HG03378 (cell line): ENCODE results near the gene PLOD3.
"Not testable (repeated sequence)": the region's sequence is repeated elsewhere in the genome, so short reads cannot be mapped to it uniquely, and the experiment has no call there.

Source experiments
- ATAC-seq: cut with Tn5 transposase; IDR thresholded peaks from one replicate; pipeline ENCODE4 v1.9.1; 2021; ENCODE audit warnings: mild to moderate bottlenecking, moderate library complexity; ENCODE audit not compliant: unreplicated experiment

PLOD3 gene

DNA sequence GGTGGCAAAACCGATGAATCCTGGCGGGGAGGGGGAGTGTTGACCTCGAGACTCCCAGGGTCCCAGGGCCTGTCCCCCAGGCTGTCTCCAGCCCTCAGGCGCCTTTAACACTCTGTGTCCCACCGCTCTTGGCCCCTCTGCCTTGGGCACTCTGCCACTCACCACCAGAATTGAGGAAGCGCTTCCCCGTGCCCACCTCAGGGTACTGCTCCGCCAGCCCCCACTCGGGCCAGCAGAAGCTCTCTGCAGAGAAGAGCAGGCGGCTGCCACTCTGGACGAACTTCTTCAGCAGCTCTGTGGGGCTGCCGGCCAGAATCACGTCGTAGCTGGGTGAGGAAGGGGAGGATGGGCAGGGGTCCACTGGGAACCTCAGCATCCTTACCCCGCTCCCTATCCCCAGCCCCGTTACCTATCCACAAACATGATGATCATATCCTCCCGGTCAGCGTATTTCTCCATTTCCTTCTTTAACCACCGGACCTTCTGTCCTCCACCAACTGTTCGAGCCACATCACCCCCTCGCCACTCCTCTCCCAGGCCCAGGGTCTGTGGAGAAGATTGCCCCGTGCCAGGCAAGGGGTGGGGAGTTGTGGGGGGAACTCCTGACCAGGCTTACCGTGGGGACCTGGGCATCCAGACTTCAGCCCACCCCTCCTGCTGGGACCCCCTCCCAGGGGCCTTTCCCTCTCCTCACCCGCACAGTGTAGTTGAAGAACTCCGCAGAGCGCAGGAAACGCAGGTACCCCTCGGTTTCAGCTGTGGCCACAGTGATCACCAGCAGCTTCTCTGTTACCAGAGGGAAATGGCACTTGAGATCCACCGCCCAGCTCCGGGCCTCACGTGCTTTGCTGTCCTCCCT is 1.2 kb downstream of the PLOD3 start:
- no peak for ATAC-seq

- ATAC-seq = no peak
Observed at GRCh38 chr7:101212014-101212413, 5.4 kb downstream of the PLOD3 start.

- ATAC-seq = no peak
Observed at GRCh38 chr7:101211501-101211900, 5.9 kb downstream of the PLOD3 start.

DNA sequence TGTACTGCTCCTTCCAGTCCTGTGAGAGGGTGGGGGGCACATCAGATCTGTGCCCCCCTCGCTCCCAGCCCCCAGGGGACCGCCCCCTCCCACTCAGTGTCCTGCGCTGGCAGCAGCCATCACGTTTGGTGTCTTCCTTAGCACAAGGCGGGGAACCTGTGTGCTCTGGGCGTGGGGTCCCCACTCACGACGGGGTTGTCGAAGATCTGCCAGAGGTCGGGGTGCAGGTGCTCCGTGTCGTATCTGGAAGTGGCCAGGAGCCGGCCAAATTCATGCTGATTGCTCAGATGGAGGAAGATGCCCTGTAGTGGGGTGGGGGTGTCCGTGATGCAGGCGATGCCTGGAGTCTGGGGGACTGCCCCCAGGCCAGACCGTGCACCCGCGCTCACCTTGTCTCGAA is 7.2 kb downstream of the PLOD3 start:
- ATAC-seq = no peak

DNA sequence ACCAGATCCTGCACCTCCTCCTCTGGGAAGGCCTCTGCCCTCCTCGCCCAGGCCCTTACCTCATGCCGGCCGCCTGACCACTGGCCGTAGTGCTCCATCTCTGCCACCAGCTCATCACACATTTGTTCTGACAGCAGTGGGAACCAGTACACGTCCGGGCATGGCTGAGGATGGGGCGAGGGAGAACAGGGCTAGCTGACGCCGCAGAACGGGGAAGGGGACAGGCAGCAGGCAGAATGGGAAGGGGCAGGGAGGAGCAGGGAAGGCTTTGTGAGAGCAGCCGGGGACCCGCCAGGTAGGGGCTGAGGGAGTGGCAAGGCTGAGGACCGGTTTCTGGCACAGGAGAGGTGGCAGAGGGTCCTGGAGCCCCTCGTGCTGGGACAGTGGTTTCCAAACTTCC is 8.6 kb downstream of the PLOD3 start:
- ATAC-seq = no peak

- no peak for ATAC-seq
Observed at GRCh38 chr7:101207459-101207858, 9.9 kb downstream of the PLOD3 start.

- ATAC-seq = no peak
Observed at GRCh38 chr7:101206665-101207042, 10.7 kb downstream of the PLOD3 start.

DNA sequence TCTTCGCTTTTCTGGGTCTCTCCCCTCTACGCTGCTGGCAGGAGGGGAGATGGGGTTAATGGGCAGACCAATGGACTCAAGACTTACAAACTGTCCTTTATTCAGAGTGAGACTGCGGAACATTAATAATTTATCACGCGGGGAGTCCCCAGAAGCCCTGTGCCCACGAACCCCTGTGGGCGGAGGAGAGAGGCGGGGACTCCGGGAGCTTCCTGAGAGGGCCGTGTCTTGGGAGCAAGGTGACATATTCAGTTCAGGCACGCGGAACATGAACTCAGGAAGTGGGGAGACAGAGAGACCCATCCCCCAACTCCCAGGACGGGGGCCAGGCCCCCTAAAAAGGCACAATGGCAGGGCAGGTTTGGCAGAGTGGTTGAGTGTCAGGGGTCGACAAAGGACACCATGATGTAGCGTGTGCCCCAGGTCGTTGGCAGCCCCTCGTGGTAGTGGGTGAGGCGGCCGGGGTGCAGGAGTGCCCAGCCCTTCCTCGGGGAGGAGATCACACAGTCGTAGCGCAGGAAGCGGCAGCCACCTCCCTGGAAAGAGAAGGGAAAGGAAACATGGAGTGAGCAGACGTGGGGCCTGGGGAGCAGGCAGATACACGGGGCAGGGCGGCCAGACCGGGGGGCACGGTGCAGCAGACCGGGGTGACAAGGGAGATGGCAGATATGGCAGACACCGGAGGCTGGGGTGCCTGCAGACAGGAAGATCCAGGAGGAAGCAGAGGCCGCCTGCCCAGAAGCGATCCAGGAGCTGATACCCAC is 11.3 kb downstream of the PLOD3 start:
- ATAC-seq = no peak

DNA sequence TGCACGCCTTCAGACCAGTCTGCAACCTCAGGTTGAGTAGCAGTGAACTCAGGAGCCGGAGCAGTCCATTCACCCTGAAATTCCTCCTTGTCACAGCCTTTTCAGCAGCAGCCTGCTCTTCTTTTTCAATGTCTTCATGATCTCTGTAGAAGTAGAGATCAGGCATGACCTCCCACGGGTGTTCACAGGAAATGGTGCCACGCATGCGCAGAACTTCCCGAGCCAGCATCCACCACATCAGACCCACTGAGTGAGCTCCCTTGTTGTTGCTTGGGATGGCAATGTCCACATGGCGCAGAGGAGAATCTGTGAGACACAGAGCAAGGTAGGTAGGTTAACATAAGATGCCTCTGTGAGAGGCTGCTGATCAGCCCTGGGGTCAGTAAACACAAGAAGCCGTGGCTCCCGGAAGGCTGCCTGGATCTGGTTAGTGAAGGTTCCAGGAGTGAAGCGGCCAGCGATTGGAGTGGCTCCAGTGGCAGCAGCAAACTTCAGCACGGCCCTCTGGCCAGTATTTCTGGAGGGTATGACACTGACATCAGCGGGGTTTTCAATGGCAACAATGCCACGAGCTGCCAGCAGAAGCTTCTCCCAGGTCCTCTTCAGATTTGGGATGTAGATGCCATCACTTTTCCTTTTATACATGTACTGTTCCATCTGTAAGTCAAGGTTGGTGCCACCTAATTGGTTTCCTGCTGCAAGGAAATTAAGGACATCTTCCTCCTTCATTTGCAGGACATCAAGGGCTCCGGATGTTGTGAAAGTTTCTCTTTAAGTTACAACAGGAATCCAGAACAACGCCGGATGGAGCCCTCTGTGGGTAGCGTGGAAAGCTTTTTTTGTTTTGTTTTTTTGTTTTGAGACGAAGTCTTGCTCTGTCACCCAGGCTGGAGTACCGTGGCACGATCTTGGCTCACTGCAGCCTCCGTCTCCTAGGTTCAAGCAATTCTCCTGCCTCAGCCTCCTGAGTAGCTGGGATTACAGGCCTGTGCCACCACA is 13.3 kb downstream of the PLOD3 start:
- ATAC-seq = not testable (repeated sequence)

DNA sequence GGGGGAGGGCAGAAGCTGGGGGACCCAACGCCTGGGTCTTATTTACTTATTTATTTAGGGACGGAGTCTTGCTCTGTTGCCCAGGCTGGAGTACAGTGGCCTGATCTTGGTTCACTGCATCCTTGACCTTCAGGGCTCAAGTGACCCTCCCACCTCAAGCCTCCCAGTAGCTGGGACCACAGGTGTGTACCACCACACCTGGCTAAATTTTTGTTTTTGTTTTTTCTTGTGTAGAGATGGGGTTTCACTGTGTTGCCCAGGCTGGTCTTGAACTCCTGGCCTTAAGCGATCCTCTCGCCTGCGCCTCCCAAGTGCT is 14.8 kb downstream of the PLOD3 start:
- ATAC-seq = no peak

DNA sequence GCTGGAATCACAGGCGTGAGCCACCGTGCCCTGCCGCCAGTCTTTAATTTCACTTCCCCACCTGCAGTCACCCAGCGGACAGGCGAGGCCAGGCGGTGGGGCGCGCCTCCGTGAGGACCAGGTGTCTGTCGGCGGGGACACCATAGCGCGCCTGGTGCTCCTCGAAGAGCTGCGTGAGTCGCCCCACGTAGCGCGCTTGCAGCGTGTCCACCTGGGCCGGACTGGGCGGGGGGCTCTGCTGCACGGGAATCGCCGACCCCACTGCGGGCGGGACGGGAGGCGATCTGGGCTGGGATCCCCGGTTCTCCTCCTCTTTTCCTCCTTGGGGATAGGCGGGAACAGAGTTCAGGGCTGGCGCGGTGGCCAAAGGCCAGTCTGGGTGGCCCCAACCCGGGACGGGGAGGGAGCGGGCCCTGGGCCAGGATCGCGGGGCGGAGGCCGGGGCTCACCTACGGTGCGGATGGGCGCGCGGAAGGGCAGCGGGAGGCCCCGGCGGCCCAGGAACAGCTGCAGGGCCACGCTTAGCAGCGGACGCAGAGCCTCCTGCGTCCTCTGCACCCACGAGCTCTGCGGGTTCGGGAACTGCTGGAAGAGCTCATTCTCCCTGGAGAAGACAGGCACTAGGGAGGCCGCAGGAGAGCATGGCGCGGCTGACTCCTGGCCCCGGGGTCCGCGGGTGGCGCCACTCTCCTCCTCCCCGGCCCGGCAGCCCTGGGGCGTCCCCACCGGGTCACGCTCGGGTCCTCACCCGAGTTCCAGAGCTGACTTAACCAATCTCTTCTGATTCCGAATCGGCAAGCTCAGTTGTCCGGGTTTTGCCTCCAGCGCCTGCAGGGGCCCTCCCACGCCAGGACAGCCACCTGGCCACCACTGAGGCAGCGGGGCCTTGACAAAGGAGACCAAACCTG is 15.4 kb downstream of the PLOD3 start:
- no peak for ATAC-seq

GRCh38 chr7:101200862-101201599 is 16.4 kb downstream of the PLOD3 start, which contains the start of gene MOGAT3:
MOGAT3 (minus strand) TSS chr7:101201036; CDS start chr7:101200854, 182 bp downstream.
- no peak for ATAC-seq

- no peak for ATAC-seq
Observed at GRCh38 chr7:101200504-101200861, 16.9 kb downstream of the PLOD3 start.

GRCh38 chr7:101199522-101199921 is 17.9 kb downstream of the PLOD3 start:
- ATAC-seq = not testable (repeated sequence)

DNA sequence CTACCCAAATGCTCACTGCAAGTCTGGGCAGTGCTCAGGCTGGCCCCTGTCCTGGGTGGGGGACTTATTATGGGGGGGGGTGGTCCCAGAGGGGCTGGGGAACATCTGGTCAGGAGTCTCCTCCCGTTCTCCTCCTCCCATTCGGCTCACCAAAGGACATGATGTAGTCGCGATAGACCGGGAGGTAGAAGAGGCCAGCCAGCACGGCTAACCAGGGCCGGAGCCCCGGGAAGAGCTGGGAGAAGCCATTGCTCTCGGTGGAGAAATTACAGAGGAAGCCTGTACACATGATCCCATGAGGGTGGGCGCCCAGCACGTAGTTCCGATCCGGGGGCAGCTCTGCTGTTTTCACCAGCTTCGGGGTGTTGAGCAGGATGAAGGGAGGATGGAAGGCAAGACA is 18.9 kb downstream of the PLOD3 start:
- ATAC-seq = no peak

DNA sequence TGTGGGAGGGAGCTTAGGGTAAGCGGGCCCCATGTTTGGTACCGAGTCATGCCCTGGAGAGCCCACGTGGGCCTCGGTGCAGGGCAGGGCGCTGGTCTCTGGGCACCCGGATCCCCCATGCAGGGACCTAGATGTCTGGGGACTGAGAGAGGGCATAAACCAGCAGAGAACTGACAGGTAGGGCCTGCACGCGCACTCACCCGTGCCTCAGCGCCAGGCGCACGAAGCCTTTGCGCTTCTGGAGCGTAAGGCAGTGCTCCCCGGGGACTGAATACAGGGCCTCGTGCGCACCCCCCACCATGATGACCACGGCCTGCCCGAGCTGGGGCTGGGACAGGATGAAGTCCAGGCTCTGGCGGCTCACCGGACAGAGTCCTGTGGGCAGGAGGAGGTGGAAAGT is 19.4 kb downstream of the PLOD3 start:
- ATAC-seq = no peak

GRCh38 chr7:101195884-101196283 is 21.5 kb downstream of the PLOD3 start:
- no peak for ATAC-seq

DNA sequence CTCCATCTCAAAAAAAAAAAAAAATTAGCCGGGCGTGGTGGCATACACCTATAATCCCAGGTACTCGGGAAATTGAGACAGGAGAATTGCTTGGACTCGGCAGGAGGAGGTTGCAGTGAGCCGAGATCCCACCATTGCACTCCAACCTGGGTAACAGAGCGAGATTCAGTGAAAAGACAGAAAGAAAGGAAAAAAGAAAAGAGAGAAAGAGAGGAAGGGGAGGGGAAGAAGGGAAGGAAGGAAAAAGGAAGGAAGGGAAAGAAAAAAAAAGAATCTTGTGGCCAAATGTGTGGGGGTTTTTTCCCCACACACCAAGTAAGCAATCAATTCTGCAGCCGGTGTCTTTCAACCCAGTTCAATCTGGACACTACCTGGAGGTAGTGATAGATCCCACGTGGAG is 28.3 kb downstream of the PLOD3 start:
- no peak for ATAC-seq

GRCh38 chr7:101186844-101187428 is 30.4 kb downstream of the PLOD3 start:
- no peak for ATAC-seq
